ENCODE results near the gene KIAA0586.
"Not testable (repeated sequence)": the region's sequence is repeated elsewhere in the genome, so short reads cannot be mapped to it uniquely, and the experiment has no call there.

Gene KIAA0586
- total RNA-seq, result 45.2 to 81.9 (median 76.2) reads per million in 4 donors

- peak; percentile 91 to 98 (median 92) for DNase-seq
These were observed at the start of gene KIAA0586, which contains the start of gene TIMM9 for GRCh38 chr14:58427281-58428117. TSS of gene KIAA0586 (plus strand) at chr14:58427719. CDS start at chr14:58428265, 546 bp downstream. TSS of gene TIMM9 (minus strand) at chr14:58427531. CDS start at chr14:58411945, 15,586 bp downstream.

- no peak for DNase-seq
These were observed 36.7 kb upstream of the KIAA0586 start for GRCh38 chr14:58390830-58391229.

GRCh38 chr14:58395562-58395811 lies 32.0 kb upstream of the KIAA0586 start:
- DNase-seq, result no peak

GRCh38 chr14:58395812-58396788 lies 31.4 kb upstream of the KIAA0586 start, which contains the start of gene TOMM20L:
TSS of gene TOMM20L (plus strand) at chr14:58395930. CDS start at chr14:58395958, 28 bp downstream.
- DNase-seq, result peak; percentile 47 to 75 (median 54)

GRCh38 chr14:58397156-58397555 lies 30.4 kb upstream of the KIAA0586 start:
- no peak for DNase-seq

GRCh38 chr14:58398495-58398894 lies 29.0 kb upstream of the KIAA0586 start:
- no peak for DNase-seq

GRCh38 chr14:58398895-58399294 lies 28.6 kb upstream of the KIAA0586 start:
- DNase-seq, result no peak

- DNase-seq, result peak in 1 of 5 donors; percentile 7
These were observed 25.9 kb upstream of the KIAA0586 start for GRCh38 chr14:58401587-58401986.

GRCh38 chr14:58408681-58409215 lies 18.8 kb upstream of the KIAA0586 start:
- DNase-seq, result no peak

- DNase-seq, result no peak
These were observed 12.7 kb upstream of the KIAA0586 start for GRCh38 chr14:58414845-58415244.

GRCh38 chr14:58415636-58416547 lies 11.6 kb upstream of the KIAA0586 start:
- no peak for DNase-seq

- not testable (repeated sequence) for DNase-seq
These were observed 10.6 kb upstream of the KIAA0586 start for GRCh38 chr14:58416934-58417333.

- DNase-seq, result peak; percentile 12 to 66 (median 29)
These were observed 744 bp upstream of the KIAA0586 start for GRCh38 chr14:58426670-58427280.

- peak in 1 of 5 donors; percentile 53 for DNase-seq
These were observed 682 bp downstream of the KIAA0586 start for GRCh38 chr14:58428118-58428683.

GRCh38 chr14:58430156-58430555 lies 2.6 kb downstream of the KIAA0586 start:
- peak in 1 of 5 donors; percentile 62 for DNase-seq

GRCh38 chr14:58439476-58439875 lies 12.0 kb downstream of the KIAA0586 start:
- no peak for DNase-seq

- no peak for DNase-seq
These were observed 17.1 kb downstream of the KIAA0586 start for GRCh38 chr14:58444627-58445026.

- DNase-seq, result no peak
These were observed 28.2 kb downstream of the KIAA0586 start for GRCh38 chr14:58455593-58456265.

- no peak for DNase-seq
These were observed 33.3 kb downstream of the KIAA0586 start for GRCh38 chr14:58460772-58461171.

GRCh38 chr14:58463147-58463546 lies 35.6 kb downstream of the KIAA0586 start:
- no peak for DNase-seq

All from T-helper 1 cell (primary cell).